HepG2 (cell line): ENCODE results near the gene HEXD. TPM values are rescaled to one million over a fixed set of nuclear protein-coding genes. Genes with fewer than 3 reads are reported as not detected.

Source experiments
- CREM ChIP-seq, 2 experiments: sonication (generic) in 1 of 2; formaldehyde crosslinking in 1 of 2; IDR thresholded peaks; 2 replicates each; pipeline versions ENCODE4 v1.4.0 to v1.6.1; 2016 to 2020; ENCODE audit warnings: antibody characterized with exemption in 1 of 2, mild to moderate bottlenecking in 1 of 2, missing genetic modification reagents in 1 of 2
- DNMT3B ChIP-seq: conservative IDR thresholded peaks from 2 replicates; pipeline ENCODE4 v1.6.1; 2016; ENCODE audit warnings: missing biosample characterization, control low read depth
- GATAD1 ChIP-seq: IDR thresholded peaks from 2 replicates; pipeline ENCODE4 v1.6.1; 2016; ENCODE audit warnings: missing genetic modification reagents, missing compliant biosample characterization
- HOXA7 ChIP-seq: sonication (generic); formaldehyde crosslinking; IDR thresholded peaks from 2 replicates; pipeline ENCODE4 v1.8.1; 2022; ENCODE audit warnings: mild to moderate bottlenecking, missing genetic modification reagents, moderate library complexity
- NONO ChIP-seq, 2 experiments: fragments of 450-650 bp in 1 of 2; sonication (generic) in 1 of 2; formaldehyde crosslinking in 1 of 2; IDR thresholded peaks in 1 of 2; conservative IDR thresholded peaks in 1 of 2; 2 replicates each; pipeline versions ENCODE4 v1.6.1 to v1.8.0; 2017 to 2022; ENCODE audit warnings: mild to moderate bottlenecking in 1 of 2, missing genetic modification reagents in 1 of 2, moderate library complexity in 1 of 2
- POLR2AphosphoS2 ChIP-seq: IDR thresholded peaks from 2 replicates; pipeline ENCODE4 v1.6.1; 2011; ENCODE audit warnings: low read depth, low read length, improper control_type of control experiment
- TGIF2 ChIP-seq: IDR thresholded peaks from 2 replicates; pipeline ENCODE4 v1.6.1; 2016; ENCODE audit warnings: control low read depth, missing compliant biosample characterization
- ZNF33B ChIP-seq: sonication (generic); formaldehyde crosslinking; IDR thresholded peaks from 2 replicates; pipeline ENCODE4 v1.5.1; 2020; ENCODE audit warnings: mild to moderate bottlenecking, missing genetic modification reagents
- ZNF672 ChIP-seq: sonication (generic); formaldehyde crosslinking; IDR thresholded peaks from 2 replicates; pipeline ENCODE4 v1.8.1; 2022; ENCODE audit warnings: missing genetic modification reagents
- ZNF773 ChIP-seq: sonication (generic); formaldehyde crosslinking; IDR thresholded peaks from 2 replicates; pipeline ENCODE4 v1.4.0; 2020; ENCODE audit warnings: missing genetic modification reagents, borderline replicate concordance
- ZNF776 ChIP-seq: sonication (generic); formaldehyde crosslinking; IDR thresholded peaks from 2 replicates; pipeline ENCODE4 v1.4.0; 2020; ENCODE audit warnings: mild to moderate bottlenecking, missing genetic modification reagents
- polyA plus RNA-seq, 8 experiments: library from polyadenylated mRNA; depleted of rRNA in 3 of 8; stranded (reverse) in 7 of 8; unstranded in 1 of 8; fragments of >200 nt; fragmentation: Illumina TruSeq in 4 of 8; extraction: Trizol in 4 of 8; gene quantifications; 2 replicates each; pipeline versions ENCODE4 v1.2.1 to v1.2.3, GENCODE V29; 2011 to 2016; ENCODE audit warnings: low read depth in 4 of 8, missing spikeins in 1 of 8, mixed read lengths in 1 of 8; ENCODE audit not compliant: insufficient read depth in 1 of 8
- total RNA-seq, 5 experiments: library from RNA; depleted of rRNA; stranded (reverse); fragments of >200 nt; fragmentation: Illumina TruSeq; extraction: Trizol; gene quantifications; 2 replicates each; pipeline ENCODE4 v1.2.3, GENCODE V29; 2016; ENCODE audit warnings: low read depth in 1 of 5
- TF ChIP-seq, protein P1 (sequence below): sonication (generic); formaldehyde crosslinking; IDR thresholded peaks from 2 replicates; pipeline ENCODE4 v1.5.1; 2020; ENCODE audit warnings: mild to moderate bottlenecking, missing genetic modification reagents, borderline replicate concordance
- TF ChIP-seq, protein P2 (sequence below): sonication (generic); formaldehyde crosslinking; IDR thresholded peaks from 2 replicates; pipeline ENCODE4 v1.8.0; 2022; ENCODE audit warnings: mild to moderate bottlenecking, missing genetic modification reagents, moderate library complexity
- TF ChIP-seq, protein P3 (sequence below): sonication (generic); formaldehyde crosslinking; IDR thresholded peaks from 2 replicates; pipeline ENCODE4 v1.8.0; 2023; ENCODE audit warnings: mild to moderate bottlenecking, missing genetic modification reagents
- TF ChIP-seq, protein P4 (sequence below): sonication (generic); formaldehyde crosslinking; IDR thresholded peaks from 2 replicates; pipeline ENCODE4 v1.4.0; 2020; ENCODE audit warnings: mild to moderate bottlenecking, missing genetic modification reagents
- TF ChIP-seq, protein P5 (sequence below): sonication (generic); formaldehyde crosslinking; IDR thresholded peaks from 2 replicates; pipeline ENCODE4 v1.8.1; 2023; ENCODE audit warnings: missing genetic modification reagents, mild to moderate bottlenecking, borderline replicate concordance
- TF ChIP-seq, protein P6 (sequence below): IDR thresholded peaks from 2 replicates; pipeline ENCODE4 v1.6.1; 2012; ENCODE audit warnings: low read depth, low read length, improper control_type of control experiment
- TF ChIP-seq, protein P7 (sequence below): sonication (generic); formaldehyde crosslinking; IDR thresholded peaks from 2 replicates; pipeline ENCODE4 v1.4.0; 2020; ENCODE audit warnings: mild to moderate bottlenecking, missing genetic modification reagents, borderline replicate concordance

Gene HEXD
- total and polyA plus RNA-seq, 2 of the 13 experiments (the other 11 are each of a cell fraction or from before 2014, with no cell fraction given): 22.3 to 41.8 TPM

DNA sequence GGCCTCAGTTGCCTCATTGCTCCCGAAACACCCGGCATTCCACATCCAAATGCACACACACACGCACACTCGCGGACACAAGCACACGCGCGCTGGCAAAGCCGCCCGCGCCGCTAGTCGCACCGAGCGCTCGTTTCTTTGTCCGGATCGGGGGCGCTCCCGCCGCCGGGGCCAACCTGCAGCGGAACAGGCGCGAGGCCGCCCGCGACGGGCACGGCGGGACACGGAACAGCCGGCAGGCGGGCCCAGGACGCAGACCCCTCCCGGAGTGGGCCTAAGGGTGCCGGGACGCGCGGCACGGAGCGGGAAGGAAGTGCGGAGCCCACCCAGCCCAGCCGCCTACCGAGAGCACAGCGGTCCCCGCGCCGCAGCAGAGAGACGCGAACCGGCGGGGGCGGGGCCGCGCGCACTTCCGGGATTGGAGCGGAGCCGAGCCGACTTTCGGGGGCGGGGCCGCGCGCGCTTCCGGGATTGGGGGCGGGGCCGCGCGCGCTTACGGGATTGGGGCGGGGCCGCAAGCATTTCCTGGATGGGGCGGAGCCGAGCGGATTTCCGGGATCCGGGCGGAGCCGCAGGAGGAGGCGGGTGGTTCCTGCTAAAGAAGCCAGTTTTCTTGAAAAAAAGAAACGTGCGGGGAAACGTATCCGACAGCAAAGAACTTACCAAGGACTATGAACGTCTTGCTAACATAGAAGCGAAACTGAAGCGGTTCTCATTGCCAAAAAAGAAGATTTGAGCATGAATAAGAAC, 32.4 kb downstream of the HEXD start, which contains the start of gene CYBC1 (continued):
- TF ChIP-seq, protein P1, sequence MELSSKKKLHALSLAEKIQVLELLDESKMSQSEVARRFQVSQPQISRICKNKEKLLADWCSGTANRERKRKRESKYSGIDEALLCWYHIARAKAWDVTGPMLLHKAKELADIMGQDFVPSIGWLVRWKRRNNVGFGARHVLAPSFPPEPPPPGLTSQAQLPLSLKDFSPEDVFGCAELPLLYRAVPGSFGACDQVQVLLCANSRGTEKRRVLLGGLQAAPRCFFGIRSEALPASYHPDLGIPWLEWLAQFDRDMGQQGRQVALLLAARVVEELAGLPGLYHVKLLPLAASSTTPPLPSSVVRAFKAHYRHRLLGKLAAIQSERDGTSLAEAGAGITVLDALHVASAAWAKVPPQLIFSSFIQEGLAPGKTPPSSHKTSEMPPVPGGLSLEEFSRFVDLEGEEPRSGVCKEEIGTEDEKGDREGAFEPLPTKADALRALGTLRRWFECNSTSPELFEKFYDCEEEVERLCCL (CRISPR knock-in tag): no peak
- TF ChIP-seq TGIF2 (CRISPR knock-in tag): no peak
- peak; percentile 84; the same call in 1 of the 2 replicates for TF ChIP-seq ZNF776 (CRISPR knock-in tag)
- TF ChIP-seq NONO (IDR thresholded peaks at IDR 0.05): no peak
- peak; percentile 87 for TF ChIP-seq NONO (CRISPR knock-in tag; conservative IDR thresholded peaks at IDR 0.05)
- no peak for TF ChIP-seq POLR2AphosphoS2
- TF ChIP-seq, protein P2, sequence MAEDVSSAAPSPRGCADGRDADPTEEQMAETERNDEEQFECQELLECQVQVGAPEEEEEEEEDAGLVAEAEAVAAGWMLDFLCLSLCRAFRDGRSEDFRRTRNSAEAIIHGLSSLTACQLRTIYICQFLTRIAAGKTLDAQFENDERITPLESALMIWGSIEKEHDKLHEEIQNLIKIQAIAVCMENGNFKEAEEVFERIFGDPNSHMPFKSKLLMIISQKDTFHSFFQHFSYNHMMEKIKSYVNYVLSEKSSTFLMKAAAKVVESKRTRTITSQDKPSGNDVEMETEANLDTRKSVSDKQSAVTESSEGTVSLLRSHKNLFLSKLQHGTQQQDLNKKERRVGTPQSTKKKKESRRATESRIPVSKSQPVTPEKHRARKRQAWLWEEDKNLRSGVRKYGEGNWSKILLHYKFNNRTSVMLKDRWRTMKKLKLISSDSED (CRISPR knock-in tag): no peak
- no peak for TF ChIP-seq ZNF773 (CRISPR knock-in tag)
- TF ChIP-seq, protein P3, sequence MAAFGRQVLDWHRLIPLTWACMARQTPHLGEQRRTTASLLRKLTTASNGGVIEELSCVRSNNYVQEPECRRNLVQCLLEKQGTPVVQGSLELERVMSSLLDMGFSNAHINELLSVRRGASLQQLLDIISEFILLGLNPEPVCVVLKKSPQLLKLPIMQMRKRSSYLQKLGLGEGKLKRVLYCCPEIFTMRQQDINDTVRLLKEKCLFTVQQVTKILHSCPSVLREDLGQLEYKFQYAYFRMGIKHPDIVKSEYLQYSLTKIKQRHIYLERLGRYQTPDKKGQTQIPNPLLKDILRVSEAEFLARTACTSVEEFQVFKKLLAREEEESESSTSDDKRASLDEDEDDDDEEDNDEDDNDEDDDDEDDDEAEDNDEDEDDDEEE (CRISPR knock-in tag): peak; percentile 94
- TF ChIP-seq, protein P4, sequence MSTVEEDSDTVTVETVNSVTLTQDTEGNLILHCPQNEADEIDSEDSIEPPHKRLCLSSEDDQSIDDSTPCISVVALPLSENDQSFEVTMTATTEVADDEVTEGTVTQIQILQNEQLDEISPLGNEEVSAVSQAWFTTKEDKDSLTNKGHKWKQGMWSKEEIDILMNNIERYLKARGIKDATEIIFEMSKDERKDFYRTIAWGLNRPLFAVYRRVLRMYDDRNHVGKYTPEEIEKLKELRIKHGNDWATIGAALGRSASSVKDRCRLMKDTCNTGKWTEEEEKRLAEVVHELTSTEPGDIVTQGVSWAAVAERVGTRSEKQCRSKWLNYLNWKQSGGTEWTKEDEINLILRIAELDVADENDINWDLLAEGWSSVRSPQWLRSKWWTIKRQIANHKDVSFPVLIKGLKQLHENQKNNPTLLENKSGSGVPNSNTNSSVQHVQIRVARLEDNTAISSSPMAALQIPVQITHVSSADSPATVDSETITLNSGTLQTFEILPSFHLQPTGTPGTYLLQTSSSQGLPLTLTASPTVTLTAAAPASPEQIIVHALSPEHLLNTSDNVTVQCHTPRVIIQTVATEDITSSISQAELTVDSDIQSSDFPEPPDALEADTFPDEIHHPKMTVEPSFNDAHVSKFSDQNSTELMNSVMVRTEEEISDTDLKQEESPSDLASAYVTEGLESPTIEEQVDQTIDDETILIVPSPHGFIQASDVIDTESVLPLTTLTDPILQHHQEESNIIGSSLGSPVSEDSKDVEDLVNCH: no peak
- TF ChIP-seq GATAD1 (CRISPR knock-in tag): peak; percentile 59; the same call in 1 of the 2 replicates
- TF ChIP-seq ZNF672 (CRISPR knock-in tag): no peak
- TF ChIP-seq CREM (IDR thresholded peaks at IDR 0.05): no peak; the same call in 1 of the 2 replicates
- TF ChIP-seq CREM (CRISPR knock-in tag; IDR thresholded peaks at IDR 0.05): no peak
- TF ChIP-seq, protein P5, sequence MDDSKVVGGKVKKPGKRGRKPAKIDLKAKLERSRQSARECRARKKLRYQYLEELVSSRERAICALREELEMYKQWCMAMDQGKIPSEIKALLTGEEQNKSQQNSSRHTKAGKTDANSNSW: no peak
- TF ChIP-seq, protein P6, sequence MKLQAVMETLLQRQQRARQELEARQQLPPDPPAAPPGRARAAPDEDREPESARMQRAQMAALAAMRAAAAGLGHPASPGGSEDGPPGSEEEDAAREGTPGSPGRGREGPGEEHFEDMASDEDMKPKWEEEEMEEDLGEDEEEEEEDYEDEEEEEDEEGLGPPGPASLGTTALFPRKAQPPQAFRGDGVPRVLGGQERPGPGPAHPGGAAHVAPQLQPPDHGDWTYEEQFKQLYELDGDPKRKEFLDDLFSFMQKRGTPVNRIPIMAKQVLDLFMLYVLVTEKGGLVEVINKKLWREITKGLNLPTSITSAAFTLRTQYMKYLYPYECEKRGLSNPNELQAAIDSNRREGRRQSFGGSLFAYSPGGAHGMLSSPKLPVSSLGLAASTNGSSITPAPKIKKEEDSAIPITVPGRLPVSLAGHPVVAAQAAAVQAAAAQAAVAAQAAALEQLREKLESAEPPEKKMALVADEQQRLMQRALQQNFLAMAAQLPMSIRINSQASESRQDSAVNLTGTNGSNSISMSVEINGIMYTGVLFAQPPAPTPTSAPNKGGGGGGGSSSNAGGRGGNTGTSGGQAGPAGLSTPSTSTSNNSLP: no peak; the same call in 1 of the 2 replicates
- TF ChIP-seq, protein P7, sequence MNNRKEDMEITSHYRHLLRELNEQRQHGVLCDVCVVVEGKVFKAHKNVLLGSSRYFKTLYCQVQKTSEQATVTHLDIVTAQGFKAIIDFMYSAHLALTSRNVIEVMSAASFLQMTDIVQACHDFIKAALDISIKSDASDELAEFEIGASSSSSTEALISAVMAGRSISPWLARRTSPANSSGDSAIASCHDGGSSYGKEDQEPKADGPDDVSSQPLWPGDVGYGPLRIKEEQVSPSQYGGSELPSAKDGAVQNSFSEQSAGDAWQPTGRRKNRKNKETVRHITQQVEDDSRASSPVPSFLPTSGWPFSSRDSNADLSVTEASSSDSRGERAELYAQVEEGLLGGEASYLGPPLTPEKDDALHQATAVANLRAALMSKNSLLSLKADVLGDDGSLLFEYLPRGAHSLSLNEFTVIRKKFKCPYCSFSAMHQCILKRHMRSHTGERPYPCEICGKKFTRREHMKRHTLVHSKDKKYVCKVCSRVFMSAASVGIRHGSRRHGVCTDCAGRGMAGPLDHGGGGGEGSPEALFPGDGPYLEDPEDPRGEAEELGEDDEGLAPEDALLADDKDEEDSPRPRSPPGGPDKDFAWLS (CRISPR knock-in tag): no peak
- TF ChIP-seq ZNF33B (CRISPR knock-in tag): no peak
- no peak for TF ChIP-seq DNMT3B (CRISPR knock-in tag)
- TF ChIP-seq HOXA7 (CRISPR knock-in tag): no peak
